Panc1 (cell line): ENCODE measurements around the gene GRIA3. TPM values are rescaled to one million over a fixed set of nuclear protein-coding genes. Genes with fewer than 3 reads are reported as not detected.
"Not testable (repeated sequence)": the region's sequence is repeated elsewhere in the genome, so short reads cannot be mapped to it uniquely, and the experiment has no call there.

Source experiments
- ATAC-seq: fragments of 200-7000 bp; cut with Tn5 transposase; 2 replicates; pipeline ENCODE4 v1.9.1; 2020; ENCODE audit warnings: mild to moderate bottlenecking, moderate library complexity
- BruUV-seq: library from RNA; stranded (reverse); fragments of 400-500 nt; replicated peaks from 2 replicates; lab custom pipeline; 2021; lab: Mats Ljungman, UMichigan
- CTCF ChIA-PET: fragments of 300-600 bp; sonication (Branson Sonifier 250); formaldehyde crosslinking; loops from one replicate; lab custom pipeline; 2022; ENCODE audit warnings: antibody characterized with exemption; lab: Charles Lee
- POLR2A ChIA-PET: fragments of 300-600 bp; sonication (Branson Sonifier 250); formaldehyde crosslinking; loops from one replicate; lab custom pipeline; 2022; ENCODE audit warnings: antibody characterized with exemption; lab: Charles Lee
- DNase-seq: peaks from one replicate; pipeline ENCODE4 v3.0.0-alpha.2; 2010; ENCODE audit warnings: low read depth, low spot score
- H3K27ac ChIP-seq: 2 replicates; pipeline ENCODE4 v1.5.1; 2011; ENCODE audit warnings: mild to moderate bottlenecking, low read length, inconsistent platforms
- H3K27me3 ChIP-seq: fragments of 200-500 bp; sonication (Bioruptor generic); 2 replicates; pipeline ENCODE4 v1.6.0; 2014; ENCODE audit warnings: low read length, inconsistent platforms; ENCODE audit not compliant: control insufficient read depth, insufficient read depth
- H3K36me3 ChIP-seq: fragments of 200-500 bp; sonication (Bioruptor generic); 2 replicates; pipeline ENCODE4 v1.5.1; 2014; ENCODE audit warnings: inconsistent platforms, mild to moderate bottlenecking, low read length, moderate library complexity; ENCODE audit not compliant: control insufficient read depth, insufficient read depth
- H3K4me1 ChIP-seq: 2 replicates; pipeline ENCODE4 v1.5.1; 2011; ENCODE audit warnings: inconsistent platforms, mild to moderate bottlenecking, low read length, moderate library complexity; ENCODE audit not compliant: control insufficient read depth, insufficient read depth
- H3K4me3 ChIP-seq, 2 experiments: 2 replicates each; pipeline ENCODE4 v1.5.1; 2011 to 2012; ENCODE audit warnings: low read depth in 2 of 2, low read length in 2 of 2, mild to moderate bottlenecking in 2 of 2, inconsistent platforms in 1 of 2, moderate library complexity in 1 of 2
- H3K9me3 ChIP-seq: fragments of 200-500 bp; sonication (Bioruptor generic); 2 replicates; pipeline ENCODE4 v1.5.1; 2014; ENCODE audit warnings: low read depth, mild to moderate bottlenecking, inconsistent platforms, low read length, moderate library complexity; ENCODE audit not compliant: control insufficient read depth, insufficient read depth
- CTCF ChIP-seq: fragments of 450-650 bp; IDR thresholded peaks from 2 replicates; pipeline ENCODE4 v1.5.1; 2017; ENCODE audit warnings: mild to moderate bottlenecking
- POLR2AphosphoS5 ChIP-seq: IDR thresholded peaks from 2 replicates; pipeline ENCODE4 v1.6.1; 2012; ENCODE audit warnings: mild to moderate bottlenecking, low read depth, low read length, moderate library complexity
- REST ChIP-seq, 2 experiments: IDR thresholded peaks; 2 replicates each; pipeline ENCODE4 v1.6.1; 2011 to 2012; ENCODE audit warnings: low read depth in 2 of 2, control low read depth in 1 of 2, low read length in 1 of 2, mild to moderate bottlenecking in 1 of 2, moderate library complexity in 1 of 2; ENCODE audit not compliant: insufficient read depth in 1 of 2
- SIN3A ChIP-seq: IDR thresholded peaks from 2 replicates; pipeline ENCODE4 v1.6.1; 2012; ENCODE audit warnings: low read depth, mild to moderate bottlenecking, low read length, moderate library complexity, borderline replicate concordance; ENCODE audit not compliant: insufficient read depth
- TCF7L2 ChIP-seq: IDR thresholded peaks from 2 replicates; pipeline ENCODE4 v1.6.1; 2011; ENCODE audit warnings: mild to moderate bottlenecking, low read depth, low read length, inconsistent platforms
- in situ Hi-C: cut with HindIII; loops from 2 replicates; pipeline ENCODE4 v1.10.0; 2016; ENCODE audit warnings: low sequenced_read_pairs, low pct_unique_long_range_greater_than_20kb
- intact Hi-C: fragments of 100-400 bp; cut with micrococcal nuclease; formaldehyde crosslinking; loops from one replicate; pipeline ENCODE4 v1.10.0; 2022; ENCODE audit not compliant: unreplicated experiment
- total RNA-seq: library from RNA; stranded (reverse); gene quantifications from one replicate; pipeline ENCODE4 v1.2.1, GENCODE V29; 2021; ENCODE audit not compliant: unreplicated experiment

GRIA3 gene
- total RNA-seq, 1 experiment from 2014 or later, result not detected

GRCh38 chrX:123282241-123282640 is 98.2 kb downstream of the GRIA3 start:
- Histone ChIP-seq H3K27me3 (no peaks in the 10 kb centered on the region), H3K4me1 (no peaks in the 10 kb centered on the region), H3K9me3 (no peaks in the 10 kb centered on the region), H3K27ac (no peak overlapping the region), H3K36me3 (no peaks in the 10 kb centered on the region), H3K4me3 (no peak overlapping the region)
- ATAC-seq (no peak), DNase-seq (no peak)
- POLR2A ChIA-PET, result no interaction called here
- CTCF ChIA-PET, result no interaction called here
- no peak for TF ChIP-seq POLR2AphosphoS5
- no peak for TF ChIP-seq REST (IDR thresholded peaks at IDR 0.05; ENCODE audit: insufficient read depth in 1 of 2, low read depth in 2 of 2, low read length in 1 of 2)
- TF ChIP-seq CTCF, result no peak
- no peak for TF ChIP-seq TCF7L2
- TF ChIP-seq SIN3A, result no peak
- in situ Hi-C loops (no loop called here), intact Hi-C loops (no loop called here)
- no TSS peak for BruUV-seq

DNA sequence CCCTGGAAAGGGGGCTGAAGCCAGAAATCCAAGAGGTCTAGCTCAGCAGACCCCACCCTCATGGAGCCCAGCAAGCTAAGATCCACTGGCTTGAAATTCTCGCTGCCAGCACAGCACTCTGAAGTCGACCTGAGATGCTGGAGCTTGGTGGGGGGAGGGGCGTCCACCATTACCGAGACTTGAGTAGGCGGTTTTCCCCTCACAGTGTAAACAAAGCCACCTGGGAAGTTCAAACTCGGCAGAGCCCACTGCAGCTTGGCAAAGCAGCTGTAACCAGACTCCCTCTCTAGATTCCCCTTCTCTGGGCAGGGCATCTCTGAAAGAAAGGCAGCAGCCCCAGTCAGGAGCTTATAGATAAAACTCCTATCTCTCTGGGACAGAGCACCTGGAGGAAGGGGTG is 99.3 kb downstream of the GRIA3 start:
- H3K36me3 ChIP-seq, BruUV-seq, H3K9me3 ChIP-seq, intact Hi-C loops, CTCF ChIA-PET, H3K27ac ChIP-seq, DNase-seq, H3K4me3 ChIP-seq, ATAC-seq, POLR2A ChIA-PET, H3K4me1 ChIP-seq, H3K27me3 ChIP-seq, in situ Hi-C loops: not testable (repeated sequence)

DNA sequence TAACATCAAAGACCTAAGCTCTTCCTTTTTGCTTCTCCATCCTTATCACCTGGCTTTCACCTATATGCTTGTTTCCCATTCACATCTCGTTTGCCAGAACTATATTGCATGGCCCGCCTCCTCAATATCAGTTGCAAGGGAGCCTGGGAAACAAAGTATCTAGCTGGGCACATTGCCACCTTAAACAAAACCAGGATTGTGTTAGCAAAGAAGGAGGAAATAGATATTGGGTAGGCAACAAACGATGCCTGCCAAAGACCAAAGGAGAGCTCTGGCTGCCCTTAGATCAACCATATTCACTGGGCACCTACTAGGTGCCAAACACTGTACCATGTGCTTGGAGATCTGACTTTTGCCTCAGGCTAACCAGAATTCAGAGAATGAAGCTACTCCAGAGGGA is 107.5 kb downstream of the GRIA3 start:
- Histone ChIP-seq H3K27me3 (no peaks in the 10 kb centered on the region), H3K27ac (no peak overlapping the region), H3K4me1 (no peaks in the 10 kb centered on the region), H3K9me3 (no peaks in the 10 kb centered on the region), H3K4me3 (no peak overlapping the region), H3K36me3 (no peaks in the 10 kb centered on the region)
- ATAC-seq (no peak), DNase-seq (no peak)
- intact Hi-C loops, result no loop called here
- ChIA-PET POLR2A (no interaction called here), CTCF (no interaction called here)
- TF ChIP-seq REST (IDR thresholded peaks at IDR 0.05; ENCODE audit: insufficient read depth in 1 of 2, low read depth in 2 of 2, low read length in 1 of 2), result no peak
- TF ChIP-seq SIN3A, result no peak
- no peak for TF ChIP-seq TCF7L2
- TF ChIP-seq POLR2AphosphoS5, result no peak
- no peak for TF ChIP-seq CTCF
- in situ Hi-C loops, result no loop called here
- no TSS peak for BruUV-seq
